Subcutaneous abdominal adipose tissue (tissue), 5 donors: ENCODE results near the gene ZNF595.
"Not testable (repeated sequence)": the region's sequence is repeated elsewhere in the genome, so short reads cannot be mapped to it uniquely, and the experiment has no call there.

ENCODE experiments used
- H3K27ac ChIP-seq: one replicate; pipeline ENCODE4 v1.7.0; 2013; ENCODE audit warnings: low read depth, mild to moderate bottlenecking, inconsistent platforms, low read length, moderate library complexity
- H3K27me3 ChIP-seq, 5 donors: one replicate each; pipeline ENCODE4 v1.7.0; 2013; ENCODE audit warnings: low read length in 5 of 5, inconsistent platforms in 1 of 5; ENCODE audit not compliant: control insufficient read depth in 5 of 5, insufficient read depth in 4 of 5
- H3K36me3 ChIP-seq, 5 donors: one replicate each; pipeline ENCODE4 v1.7.0; 2013; ENCODE audit warnings: low read length in 5 of 5; ENCODE audit not compliant: control insufficient read depth in 5 of 5, insufficient read depth in 5 of 5
- H3K4me1 ChIP-seq, 5 donors: one replicate each; pipeline ENCODE4 v1.7.0; 2013; ENCODE audit warnings: low read length in 5 of 5, mild to moderate bottlenecking in 3 of 5, moderate library complexity in 1 of 5; ENCODE audit not compliant: control insufficient read depth in 5 of 5, insufficient read depth in 5 of 5
- H3K4me3 ChIP-seq, 5 donors: one replicate each; pipeline ENCODE4 v1.7.0; 2013; ENCODE audit warnings: low read length in 5 of 5, low read depth in 1 of 5
- H3K9ac ChIP-seq, 5 donors: one replicate each; pipeline ENCODE4 v1.7.0; 2013; ENCODE audit warnings: low read length in 5 of 5, mild to moderate bottlenecking in 4 of 5, moderate library complexity in 3 of 5
- H3K9me3 ChIP-seq, 5 donors: one replicate each; pipeline ENCODE4 v1.7.0; 2013; ENCODE audit warnings: low read length in 5 of 5; ENCODE audit not compliant: control insufficient read depth in 5 of 5
- donor health status: healthy.
- donor health status: healthy.
- donor health status: healthy.
- donor health status: healthy.
- donor health status: healthy.

Gene ZNF595

DNA sequence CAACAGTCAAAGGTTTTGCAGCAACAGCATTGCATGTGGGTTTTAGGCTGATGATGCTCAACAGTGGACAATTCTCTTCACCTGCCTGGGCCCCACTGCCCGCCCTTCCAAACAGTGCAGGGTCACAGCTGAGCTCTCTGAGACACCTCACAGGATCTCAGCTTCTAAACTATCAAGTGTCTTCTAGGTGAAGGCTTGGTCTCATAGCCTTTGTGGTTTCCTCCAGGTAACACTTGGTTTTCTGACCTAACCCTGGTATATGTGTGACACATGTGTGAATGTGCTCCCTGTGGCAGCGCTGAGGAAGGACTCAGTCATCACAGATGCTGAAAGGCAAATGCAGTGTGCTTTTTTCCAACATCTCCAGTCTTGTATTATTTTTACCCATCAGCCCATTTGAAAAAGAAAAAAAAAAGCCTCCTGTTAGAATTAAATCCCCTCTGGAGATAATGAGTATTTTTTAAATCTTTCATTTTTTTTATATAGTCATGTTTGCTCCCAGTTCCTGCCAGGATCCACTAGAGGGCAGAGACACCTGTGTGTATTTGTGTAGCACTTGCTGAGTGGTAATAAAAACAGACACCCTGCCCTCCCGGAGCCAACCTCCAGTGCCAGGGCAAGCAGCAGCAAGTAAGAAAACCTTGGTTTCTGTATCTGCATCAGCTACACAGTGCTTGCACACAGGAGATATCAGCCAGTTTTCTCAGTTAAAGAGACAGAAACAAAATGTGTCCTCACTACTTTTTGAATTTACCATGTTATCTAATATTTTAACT lies 24.2 kb upstream of the ZNF595 start:
- H3K4me3 ChIP-seq, H3K4me1 ChIP-seq, H3K27me3 ChIP-seq, H3K9ac ChIP-seq, H3K27ac ChIP-seq, H3K9me3 ChIP-seq, H3K36me3 ChIP-seq: not testable (repeated sequence)

DNA sequence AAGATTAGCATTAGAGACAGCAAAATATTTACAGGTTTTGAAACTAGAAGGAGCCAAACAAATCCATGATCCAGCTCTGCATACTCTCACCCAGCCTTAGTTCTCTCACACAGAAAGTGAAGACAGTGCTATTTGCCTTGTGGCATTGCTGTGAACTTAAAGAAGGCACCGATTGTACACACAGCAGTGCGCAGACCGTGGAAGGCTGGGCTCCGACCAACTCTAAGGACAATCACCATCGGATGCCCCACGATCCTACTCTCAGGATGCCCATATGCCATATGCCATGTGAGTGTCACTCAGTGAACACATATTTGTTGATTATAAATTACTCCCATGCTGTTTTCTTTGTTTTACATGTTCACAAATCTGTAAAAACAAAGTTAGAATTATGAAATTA lies 19.8 kb upstream of the ZNF595 start:
- not testable (repeated sequence) for H3K4me3 ChIP-seq, H3K27me3 ChIP-seq, H3K36me3 ChIP-seq, H3K4me1 ChIP-seq, H3K9me3 ChIP-seq, H3K27ac ChIP-seq, H3K9ac ChIP-seq

DNA sequence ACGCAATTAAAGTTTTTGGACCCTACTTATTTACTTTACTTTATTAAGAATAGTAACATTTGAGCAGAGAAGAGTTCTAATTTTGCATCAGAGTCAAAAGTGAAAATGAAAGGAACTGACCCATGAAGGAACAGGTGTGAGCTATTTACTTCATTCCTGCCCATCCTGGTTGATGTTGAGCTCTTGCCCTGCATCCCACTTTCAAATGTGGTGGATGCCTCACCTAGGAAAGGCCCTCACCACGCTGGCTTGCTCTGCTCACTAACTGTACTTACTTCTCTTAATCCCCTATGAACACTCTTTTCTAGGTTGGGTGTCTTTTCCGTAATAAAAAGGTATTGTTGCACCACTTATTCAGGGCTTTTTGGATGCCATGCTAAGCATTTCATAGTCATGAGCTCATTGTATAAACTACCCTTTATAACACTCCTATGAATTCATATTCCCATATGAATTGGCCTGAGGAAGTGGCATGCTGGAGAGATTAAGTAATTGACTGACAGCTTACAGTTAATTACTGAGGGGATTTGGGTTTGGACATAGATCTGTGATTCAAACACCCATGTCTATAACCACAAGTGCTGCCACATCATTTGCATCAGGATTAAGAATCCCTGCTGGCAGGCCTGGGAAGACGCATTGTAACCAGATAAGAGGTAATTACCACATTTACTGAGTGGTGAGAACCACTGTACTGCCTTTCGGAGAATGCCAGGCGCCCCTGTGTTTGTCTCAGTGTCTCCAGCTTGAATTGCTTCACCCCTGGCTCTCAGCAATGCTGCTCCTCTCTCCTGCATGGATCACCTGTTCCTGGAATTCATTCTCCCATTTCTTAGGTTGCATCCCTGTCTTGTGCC lies 16.3 kb upstream of the ZNF595 start:
- H3K4me1 ChIP-seq, H3K4me3 ChIP-seq, H3K27me3 ChIP-seq, H3K9me3 ChIP-seq, H3K27ac ChIP-seq, H3K36me3 ChIP-seq, H3K9ac ChIP-seq: not testable (repeated sequence)

DNA sequence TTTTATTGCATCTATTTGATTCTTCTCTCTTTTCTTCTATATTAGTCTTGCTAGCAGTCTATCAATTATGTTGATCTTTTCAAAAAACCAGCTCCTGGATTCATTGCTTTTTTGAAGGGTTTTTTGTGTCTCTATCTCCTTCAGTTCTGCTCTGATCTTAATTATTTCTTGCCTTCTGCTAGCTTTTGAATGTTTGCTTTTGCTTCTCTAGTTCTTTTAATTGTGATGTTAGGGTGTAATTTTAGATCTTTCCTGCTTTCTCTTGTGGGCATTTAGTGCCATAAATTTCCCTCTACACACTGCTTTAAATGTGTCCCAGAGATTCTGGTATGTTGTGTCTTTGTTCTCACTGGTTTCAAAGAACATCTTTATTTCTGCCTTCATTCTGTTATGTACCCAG lies 14.9 kb upstream of the ZNF595 start:
- not testable (repeated sequence) for H3K4me1 ChIP-seq, H3K27ac ChIP-seq, H3K36me3 ChIP-seq, H3K9me3 ChIP-seq, H3K4me3 ChIP-seq, H3K27me3 ChIP-seq, H3K9ac ChIP-seq

DNA sequence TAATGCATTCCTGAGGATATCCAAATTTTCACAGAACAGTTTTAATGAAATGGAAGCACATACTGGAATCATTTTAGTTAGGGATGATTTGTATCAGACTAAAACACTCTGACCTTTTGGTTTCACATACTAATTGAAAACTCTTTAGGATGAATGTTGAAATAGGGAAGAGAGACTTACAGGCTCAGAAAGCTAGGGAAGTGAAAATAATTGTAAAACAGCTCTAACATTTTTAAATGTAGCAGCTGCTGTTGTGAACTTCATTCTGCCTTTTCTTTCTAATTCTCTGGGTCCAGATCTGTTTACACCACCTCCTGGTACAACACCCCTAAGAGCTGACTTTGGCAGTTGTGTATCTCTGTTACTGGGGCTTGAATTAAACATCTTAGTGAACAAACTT lies 9.7 kb upstream of the ZNF595 start:
- not testable (repeated sequence) for H3K4me1 ChIP-seq, H3K27ac ChIP-seq, H3K27me3 ChIP-seq, H3K36me3 ChIP-seq, H3K4me3 ChIP-seq, H3K9ac ChIP-seq, H3K9me3 ChIP-seq

DNA sequence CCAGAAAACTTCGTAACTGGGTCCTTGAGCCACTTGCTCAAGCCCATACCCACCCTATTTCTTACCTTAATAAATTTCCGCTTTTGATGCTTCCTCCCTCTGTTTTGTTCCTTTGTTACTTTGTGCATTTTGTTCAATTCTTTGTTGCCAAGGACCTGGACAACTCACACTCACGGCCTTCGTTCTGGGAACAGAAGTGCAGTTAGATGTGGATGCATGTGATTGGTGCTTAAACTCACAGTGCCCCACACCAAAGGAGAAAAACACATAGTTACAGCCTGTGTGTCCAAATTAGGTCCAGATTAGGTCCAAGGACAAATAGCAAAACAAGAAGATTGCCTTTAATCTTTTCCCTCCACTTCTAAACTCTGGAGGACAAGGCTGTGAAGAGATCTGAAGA lies 1.9 kb upstream of the ZNF595 start:
- not testable (repeated sequence) for H3K4me3 ChIP-seq, H3K27ac ChIP-seq

DNA sequence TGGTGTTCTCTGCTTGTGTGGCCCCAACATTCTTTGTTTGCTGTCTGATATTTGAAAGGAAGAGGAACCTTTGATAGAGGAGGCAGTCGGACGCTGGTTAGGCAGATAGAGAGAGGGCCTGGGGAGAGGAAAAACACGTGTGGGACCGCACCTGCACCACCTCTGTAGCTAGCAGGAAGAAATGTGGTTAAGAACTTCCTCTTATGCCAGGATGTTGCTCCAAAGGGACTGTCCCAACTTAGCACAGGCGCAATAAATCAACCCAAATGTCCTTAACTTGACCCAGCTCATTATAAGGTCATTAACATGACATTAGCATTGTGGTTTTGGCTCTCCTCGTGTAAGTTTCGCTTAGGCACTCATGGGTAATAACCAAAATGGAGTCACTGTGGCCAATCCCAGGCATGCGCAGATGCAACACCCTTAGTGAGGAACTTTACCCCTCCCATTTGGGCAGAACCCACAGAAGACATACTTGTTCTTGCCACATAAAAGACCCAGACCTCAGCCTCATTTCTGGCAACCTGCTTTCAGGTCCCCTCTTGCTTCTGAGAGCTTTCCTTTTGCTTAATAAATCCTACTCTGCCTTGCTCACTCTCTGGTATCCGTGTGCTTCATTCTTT lies 1.4 kb upstream of the ZNF595 start:
- H3K27ac ChIP-seq, H3K4me3 ChIP-seq, H3K4me1 ChIP-seq, H3K9ac ChIP-seq, H3K36me3 ChIP-seq, H3K9me3 ChIP-seq, H3K27me3 ChIP-seq: not testable (repeated sequence)

More for the DNA sequence above, 1.9 kb upstream of the ZNF595 start:
- not testable (repeated sequence) for H3K9me3 ChIP-seq, H3K36me3 ChIP-seq, H3K4me1 ChIP-seq, H3K27me3 ChIP-seq, H3K9ac ChIP-seq

DNA sequence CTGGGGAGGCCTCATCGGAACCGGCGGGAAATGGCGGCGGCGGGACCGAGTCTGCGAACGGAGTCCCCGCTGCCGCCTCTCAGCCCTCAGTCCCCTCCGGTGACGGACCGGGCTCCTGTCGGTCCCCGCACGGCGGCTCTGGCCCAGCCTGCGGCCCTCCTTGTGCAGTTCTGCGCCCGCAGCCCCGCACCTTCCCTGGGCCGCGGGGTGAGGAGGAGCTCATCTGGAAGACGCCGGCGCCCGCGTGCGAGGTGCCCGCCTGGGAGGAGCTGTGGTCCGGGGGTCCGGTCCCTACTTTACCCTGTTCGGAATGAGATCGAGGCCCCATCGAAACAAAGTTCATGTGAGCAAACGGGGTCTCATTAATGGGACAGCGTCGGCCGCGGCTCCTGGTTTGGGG lies 400 bp downstream of the ZNF595 start:
- H3K27me3 ChIP-seq, H3K9me3 ChIP-seq, H3K36me3 ChIP-seq, H3K27ac ChIP-seq, H3K9ac ChIP-seq, H3K4me1 ChIP-seq: not testable (repeated sequence)
- peak overlapping the region in 1 of 5 donors; percentile 56 for H3K4me3 ChIP-seq

DNA sequence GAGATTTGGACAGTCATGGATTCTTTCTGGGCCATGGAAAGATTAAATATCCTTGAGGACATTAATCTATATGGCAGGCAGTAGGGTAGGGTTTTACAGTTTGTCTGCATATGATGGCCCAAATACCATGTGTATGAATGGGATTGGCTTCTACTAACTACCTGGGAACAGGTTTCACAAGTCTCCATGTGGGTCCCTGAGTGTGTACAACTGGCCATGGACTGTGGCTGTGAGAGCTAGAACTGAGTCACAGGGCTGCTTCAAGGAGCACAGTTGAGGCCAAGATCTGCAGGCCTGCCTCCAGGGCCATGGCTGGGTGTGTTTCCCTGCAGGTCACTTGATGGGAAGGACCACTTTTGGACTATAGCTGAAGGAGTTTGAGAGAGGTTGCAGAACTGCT lies 11.6 kb downstream of the ZNF595 start:
- not testable (repeated sequence) for H3K4me3 ChIP-seq, H3K4me1 ChIP-seq, H3K27ac ChIP-seq, H3K27me3 ChIP-seq, H3K9ac ChIP-seq
- H3K9me3 ChIP-seq, result peaks cover 8 to 11% (median 11%) of the 10 kb centered on the region in 5 donors
- H3K36me3 ChIP-seq, result peaks cover 5 to 14% (median 8%) of the 10 kb centered on the region in 5 donors

DNA sequence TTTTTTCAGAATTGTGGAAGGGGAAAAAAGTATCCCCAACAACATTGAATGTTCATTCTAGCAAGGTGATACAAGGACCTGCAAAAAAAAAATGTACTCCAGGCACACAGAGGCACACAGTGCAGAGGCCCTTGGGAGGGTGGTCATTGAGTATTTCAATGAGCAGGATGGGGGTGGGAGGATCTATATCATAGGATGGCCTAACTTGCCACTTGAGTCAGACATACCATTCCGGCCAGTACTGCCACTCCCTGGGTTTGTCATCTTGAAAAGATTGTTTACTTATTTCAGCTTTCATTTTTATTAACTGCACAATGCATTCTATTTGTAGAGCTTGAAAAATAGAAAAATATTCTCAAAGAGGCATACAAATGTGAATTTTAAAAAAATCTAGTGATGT lies 18.7 kb downstream of the ZNF595 start:
- Histone ChIP-seq H3K9me3 (peaks cover 53 to 76% (median 67%) of the 10 kb centered on the region in 5 donors), H3K4me1 (no peaks in the 10 kb centered on the region), H3K9ac (no peak overlapping the region), H3K36me3 (peaks cover 22 to 46% (median 36%) of the 10 kb centered on the region in 5 donors), H3K27ac (no peak overlapping the region), H3K27me3 (no peaks in the 10 kb centered on the region), H3K4me3 (peak overlapping the region; percentile 0 to 56 (median 20))
